Osteoblast (primary cell): ENCODE data around the gene TMC1. TPM values are rescaled to one million over a fixed set of nuclear protein-coding genes. Genes with fewer than 3 reads are reported as not detected.
A peak's percentile ranks its signal among the peaks of the same experiment; 100 is the strongest.

Experiments used
- DNase-seq: peaks from one replicate; pipeline ENCODE4 v3.0.0; 2011; ENCODE audit warnings: low spot score, mixed read lengths; ENCODE audit not compliant: insufficient read length; ENCODE audit errors: missing footprints
- H2AFZ ChIP-seq: 2 replicates; pipeline ENCODE4 v1.6.0; 2011; ENCODE audit warnings: mild to moderate bottlenecking, low read length
- H3K27ac ChIP-seq: 2 replicates; pipeline ENCODE4 v1.5.1; 2011; ENCODE audit warnings: mild to moderate bottlenecking, low read depth, low read length, moderate library complexity
- H3K27me3 ChIP-seq: 2 replicates; pipeline ENCODE4 v1.6.0; 2012; ENCODE audit warnings: mild to moderate bottlenecking, control low read depth, inconsistent platforms, low read length, moderate library complexity; ENCODE audit not compliant: insufficient read depth
- H3K36me3 ChIP-seq: 2 replicates; pipeline ENCODE4 v1.5.1; 2011; ENCODE audit warnings: mild to moderate bottlenecking, low read length, control low read depth, moderate library complexity; ENCODE audit not compliant: insufficient read depth
- H3K4me1 ChIP-seq: 2 replicates; pipeline ENCODE4 v1.5.1; 2011; ENCODE audit warnings: mild to moderate bottlenecking, low read length, control low read depth, moderate library complexity; ENCODE audit not compliant: insufficient read depth
- H3K4me2 ChIP-seq: 2 replicates; pipeline ENCODE4 v1.6.0; 2011; ENCODE audit warnings: mild to moderate bottlenecking, low read length; ENCODE audit not compliant: insufficient read depth
- H3K4me3 ChIP-seq: fragments of 200-600 bp; sonication (generic); 3 replicates; pipeline ENCODE4 v1.5.1; 2012; ENCODE audit warnings: mild to moderate bottlenecking, low read length, inconsistent platforms; ENCODE audit not compliant: insufficient read depth
- H3K79me2 ChIP-seq: 2 replicates; pipeline ENCODE4 v1.6.0; 2012; ENCODE audit warnings: mild to moderate bottlenecking, low read length, control low read depth, inconsistent platforms; ENCODE audit not compliant: insufficient read depth
- H3K9me3 ChIP-seq: 2 replicates; pipeline ENCODE4 v1.5.1; 2011; ENCODE audit warnings: low read depth, low read length, control low read depth
- H4K20me1 ChIP-seq: 2 replicates; pipeline ENCODE4 v1.6.0; 2012; ENCODE audit warnings: mild to moderate bottlenecking, low read length, control low read depth; ENCODE audit not compliant: insufficient read depth
- CTCF ChIP-seq: IDR thresholded peaks from 2 replicates; pipeline ENCODE4 v1.5.1; 2011; ENCODE audit warnings: mild to moderate bottlenecking, low read depth, low read length, moderate library complexity; ENCODE audit errors: extremely low read depth
- total RNA-seq: library from RNA; depleted of rRNA; stranded (reverse); fragments of >200 nt; gene quantifications from 2 replicates; pipeline ENCODE4 v1.2.3, GENCODE V29; 2012

Gene TMC1
- total RNA-seq, 1 donor: under 0.01 TPM

GRCh38 chr9:72524820-72525540, 3.6 kb downstream of the TMC1 start:
- DNase-seq: no peak
- no peaks in the 10 kb centered on the region for H4K20me1 ChIP-seq
- no peak overlapping the region for H3K4me3 ChIP-seq
- peak overlapping the region; percentile 96 for H3K27ac ChIP-seq
- H3K36me3 ChIP-seq: no peaks in the 10 kb centered on the region
- H3K4me1 ChIP-seq: peaks cover 32% of the 10 kb centered on the region
- TF ChIP-seq CTCF: no peak
- no peaks in the 10 kb centered on the region for H3K79me2 ChIP-seq
- no peaks in the 10 kb centered on the region for H3K9me3 ChIP-seq
- H3K27me3 ChIP-seq: no peaks in the 10 kb centered on the region
- peak overlapping the region; percentile 28 for H2AFZ ChIP-seq
- peak overlapping the region; percentile 25 for H3K4me2 ChIP-seq

GRCh38 chr9:72526901-72527800, 5.7 kb downstream of the TMC1 start:
- H3K4me2 ChIP-seq: peak overlapping the region; percentile 92
- TF ChIP-seq CTCF: no peak
- DNase-seq: peak; percentile 84

GRCh38 chr9:72527801-72528195, 6.4 kb downstream of the TMC1 start:
- Histone ChIP-seq H3K4me1 (peaks cover 32% of the 10 kb centered on the region), H3K9me3 (no peaks in the 10 kb centered on the region), H3K79me2 (no peaks in the 10 kb centered on the region), H3K4me3 (peak overlapping the region; percentile 66), H3K4me2 (peak overlapping the region; percentile 92), H3K27me3 (no peaks in the 10 kb centered on the region), H3K27ac (peak overlapping the region; percentile 96), H4K20me1 (no peaks in the 10 kb centered on the region), H3K36me3 (no peaks in the 10 kb centered on the region), H2AFZ (peak overlapping the region; percentile 98)
- TF ChIP-seq CTCF: no peak
- no peak for DNase-seq

More at GRCh38 chr9:72526901-72527800, 5.7 kb downstream of the TMC1 start:
- peaks cover 32% of the 10 kb centered on the region for H3K4me1 ChIP-seq
- no peaks in the 10 kb centered on the region for H3K36me3 ChIP-seq
- no peaks in the 10 kb centered on the region for H3K27me3 ChIP-seq
- H2AFZ ChIP-seq: peak overlapping the region; percentile 98
- H3K27ac ChIP-seq: peak overlapping the region; percentile 96
- no peaks in the 10 kb centered on the region for H3K79me2 ChIP-seq
- H3K9me3 ChIP-seq: no peaks in the 10 kb centered on the region
- H4K20me1 ChIP-seq: no peaks in the 10 kb centered on the region
- peak overlapping the region; percentile 66 for H3K4me3 ChIP-seq

- Histone ChIP-seq H3K9me3 (no peaks in the 10 kb centered on the region), H3K27me3 (no peaks in the 10 kb centered on the region), H3K4me3 (no peak overlapping the region), H3K79me2 (no peaks in the 10 kb centered on the region), H3K36me3 (no peaks in the 10 kb centered on the region), H3K27ac (no peak overlapping the region), H3K4me2 (no peak overlapping the region), H2AFZ (no peak overlapping the region), H4K20me1 (no peaks in the 10 kb centered on the region), H3K4me1 (peaks cover 32% of the 10 kb centered on the region)
- TF ChIP-seq CTCF: no peak
- no peak for DNase-seq
Measured at GRCh38 chr9:72529531-72529930, 8.1 kb downstream of the TMC1 start.
